ENCODE results near the gene GAPDH.
"Not testable (repeated sequence)": the region's sequence is repeated elsewhere in the genome, so short reads cannot be mapped to it uniquely, and the experiment has no call there.

GAPDH gene

GRCh38 chr12:6547987-6548386 lies 13.7 kb downstream of the GAPDH start:
- FAIRE-seq = no peak

- no peak for FAIRE-seq
Measured at GRCh38 chr12:6548556-6548955, 14.2 kb downstream of the GAPDH start.

GRCh38 chr12:6548966-6549683 lies 14.8 kb downstream of the GAPDH start:
- no peak for FAIRE-seq

GRCh38 chr12:6549684-6550151 lies 15.4 kb downstream of the GAPDH start:
- FAIRE-seq = no peak

GRCh38 chr12:6550294-6551062 lies 16.2 kb downstream of the GAPDH start:
- FAIRE-seq = no peak

- FAIRE-seq = no peak
Measured at GRCh38 chr12:6551063-6551461, 16.7 kb downstream of the GAPDH start.

GRCh38 chr12:6551496-6552139 lies 17.3 kb downstream of the GAPDH start:
- FAIRE-seq = no peak

- no peak for FAIRE-seq
Measured at GRCh38 chr12:6552140-6552551, 17.8 kb downstream of the GAPDH start.

- no peak for FAIRE-seq
Measured at GRCh38 chr12:6553051-6553868, 18.9 kb downstream of the GAPDH start.

- peak; percentile 9 for FAIRE-seq
Measured at GRCh38 chr12:6554168-6555017, 20.1 kb downstream of the GAPDH start.

- FAIRE-seq = no peak
Measured at GRCh38 chr12:6555018-6555691, 20.8 kb downstream of the GAPDH start.

- FAIRE-seq = not testable (repeated sequence)
Measured at GRCh38 chr12:6556496-6556817, 22.1 kb downstream of the GAPDH start.

GRCh38 chr12:6556857-6557256 lies 22.5 kb downstream of the GAPDH start:
- FAIRE-seq = no peak

- not testable (repeated sequence) for FAIRE-seq
Measured at GRCh38 chr12:6558014-6558760, 23.9 kb downstream of the GAPDH start.

GRCh38 chr12:6559500-6559899 lies 25.2 kb downstream of the GAPDH start:
- no peak for FAIRE-seq

GRCh38 chr12:6560501-6561205 lies 26.3 kb downstream of the GAPDH start:
- no peak for FAIRE-seq

GRCh38 chr12:6562881-6563280 lies 28.6 kb downstream of the GAPDH start:
- FAIRE-seq = no peak

GRCh38 chr12:6563448-6564050 lies 29.2 kb downstream of the GAPDH start:
- no peak for FAIRE-seq

- no peak for FAIRE-seq
Measured at GRCh38 chr12:6567112-6567670, 32.9 kb downstream of the GAPDH start.

Data from TTC549 (cell line).